DMS53 treated with DMSO at 0.1 percent for 48 hours (cell line): ENCODE results near the gene MFN2.
"Not testable (repeated sequence)": the region's sequence is repeated elsewhere in the genome, so short reads cannot be mapped to it uniquely, and the experiment has no call there.

Experiments used
- DNase-seq: peaks from one replicate; lab custom pipeline; 2025; ENCODE audit not compliant: unreplicated experiment; lab: John Stamatoyannopoulos, UW

The MFN2 gene

DNA sequence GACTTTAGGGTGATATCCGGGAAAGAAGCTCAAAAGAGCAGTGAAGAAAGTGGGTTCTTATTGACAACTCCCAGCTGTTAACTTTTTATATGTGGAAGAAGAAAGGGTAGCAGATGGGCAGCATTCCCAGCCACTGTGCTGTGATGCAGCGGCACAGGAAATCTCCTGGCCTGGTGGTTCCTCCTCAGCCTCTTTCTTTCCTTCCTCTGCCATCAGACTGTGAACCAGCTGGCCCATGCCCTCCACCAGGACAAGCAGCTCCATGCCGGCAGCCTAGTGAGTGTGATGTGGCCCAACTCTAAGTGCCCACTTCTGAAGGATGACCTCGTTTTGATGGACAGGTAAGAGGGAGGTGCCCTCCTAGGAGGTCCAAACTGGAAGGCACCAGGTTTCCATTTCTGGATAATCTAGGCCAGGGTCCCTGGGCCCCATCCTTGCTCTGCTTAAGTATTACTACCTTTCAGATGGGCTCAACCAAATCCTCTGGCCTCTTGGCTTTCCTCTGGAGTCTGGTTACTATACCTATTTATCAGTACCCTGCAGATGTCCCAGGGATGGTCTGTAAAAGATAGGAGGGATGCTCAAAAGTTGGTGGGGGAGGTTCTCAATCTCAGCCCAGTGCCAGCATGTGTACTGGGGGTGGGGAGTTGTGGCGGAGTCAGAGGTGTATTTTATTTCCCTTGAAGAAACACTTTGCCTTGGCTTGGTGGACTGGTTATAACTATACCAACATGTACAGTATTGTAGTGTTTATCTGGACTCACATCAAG is 17.0 kb downstream of the MFN2 start:
- DNase-seq = no peak

DNA sequence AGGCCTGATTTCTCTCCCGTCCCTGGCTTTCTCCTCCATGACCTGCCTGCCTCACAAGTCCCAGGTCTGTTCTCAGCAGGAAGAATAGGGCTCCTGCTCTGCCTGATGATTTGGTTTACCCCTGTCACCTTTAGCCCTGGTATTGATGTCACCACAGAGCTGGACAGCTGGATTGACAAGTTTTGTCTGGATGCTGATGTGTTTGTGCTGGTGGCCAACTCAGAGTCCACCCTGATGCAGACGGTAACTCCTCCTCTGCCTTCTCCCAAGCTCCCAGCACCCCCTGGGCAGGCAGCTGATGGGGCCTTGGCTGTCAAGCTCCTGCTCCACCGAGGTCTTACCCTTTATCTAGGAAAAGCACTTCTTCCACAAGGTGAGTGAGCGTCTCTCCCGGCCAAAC is 18.4 kb downstream of the MFN2 start:
- DNase-seq = no peak

DNA sequence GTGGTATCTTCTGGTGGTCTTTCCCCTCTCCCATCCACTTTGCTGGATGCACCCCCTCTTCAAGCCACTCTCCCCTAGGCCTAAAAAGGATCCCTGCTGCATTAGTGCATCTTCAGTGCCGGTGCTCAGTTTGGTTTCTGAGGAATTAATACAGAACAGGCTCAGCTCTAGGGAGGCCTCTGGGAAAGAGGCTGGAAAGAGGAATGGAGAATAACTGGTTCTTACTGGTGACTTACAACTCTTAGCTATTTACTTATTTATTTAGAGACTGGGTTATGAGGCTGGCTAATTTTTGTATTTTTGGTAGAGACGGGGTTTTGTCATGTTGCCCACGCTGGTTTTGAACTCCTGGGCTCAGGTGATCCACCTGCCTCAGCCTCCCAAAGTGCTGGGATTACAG is 19.0 kb downstream of the MFN2 start:
- no peak for DNase-seq

GRCh38 chr1:12001249-12001917 is 21.1 kb downstream of the MFN2 start:
- peak; percentile 42 for DNase-seq

GRCh38 chr1:12001996-12002493 is 21.8 kb downstream of the MFN2 start:
- DNase-seq = no peak

GRCh38 chr1:12003762-12004161 is 23.5 kb downstream of the MFN2 start:
- no peak for DNase-seq

- no peak for DNase-seq
Observed at GRCh38 chr1:12005488-12006166, 25.4 kb downstream of the MFN2 start.

DNA sequence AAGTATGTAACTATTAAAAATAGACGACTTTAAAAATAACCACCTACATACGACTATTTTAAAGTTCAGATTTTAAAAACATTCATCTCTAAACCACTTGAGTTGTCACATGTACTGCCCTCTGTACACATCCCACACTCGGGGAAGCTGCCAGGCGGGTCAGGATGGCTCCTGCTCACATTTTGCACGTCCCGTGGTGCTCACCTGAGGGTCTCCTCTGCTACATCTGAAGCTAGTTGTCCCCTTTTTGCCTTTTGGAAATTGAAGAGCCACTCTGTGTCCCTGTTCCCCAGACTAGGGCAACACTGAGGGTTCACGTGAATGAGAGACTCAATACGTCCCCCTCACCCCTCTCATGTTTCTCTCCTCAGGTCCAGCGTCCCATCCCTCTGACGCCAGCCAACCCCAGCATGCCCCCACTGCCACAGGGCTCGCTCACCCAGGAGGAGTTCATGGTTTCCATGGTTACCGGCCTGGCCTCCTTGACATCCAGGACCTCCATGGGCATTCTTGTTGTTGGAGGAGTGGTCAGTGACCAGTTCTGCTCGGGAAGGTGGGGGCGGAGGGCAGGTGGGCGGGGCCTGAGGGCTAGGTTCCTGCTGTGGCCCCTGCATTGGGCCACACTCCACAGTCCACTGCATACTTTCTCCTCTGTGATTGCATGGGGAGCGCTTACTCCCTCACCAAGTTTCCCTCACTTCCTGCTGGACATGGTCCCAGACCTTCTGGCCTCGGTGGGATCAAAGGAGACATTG is 26.1 kb downstream of the MFN2 start:
- DNase-seq = no peak

DNA sequence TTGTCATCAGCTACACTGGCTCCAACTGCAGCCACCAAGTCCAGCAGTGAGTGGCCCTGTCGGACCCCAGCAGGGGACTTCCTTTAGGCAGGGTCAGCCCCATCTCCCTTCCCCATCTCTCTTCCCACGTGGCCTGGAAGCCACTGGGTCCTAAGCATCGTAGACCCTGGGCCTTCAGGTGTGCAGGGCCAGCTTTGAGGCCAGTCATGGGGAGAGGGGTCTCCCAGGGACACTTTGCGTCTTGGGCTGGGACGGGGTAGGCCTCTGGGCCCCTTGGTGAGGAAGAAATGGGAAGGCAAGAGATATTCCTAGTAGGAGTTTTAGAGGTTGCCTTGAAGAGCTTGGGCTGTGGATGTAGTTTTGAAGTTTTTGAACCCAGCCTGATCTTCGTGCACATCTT is 27.0 kb downstream of the MFN2 start:
- no peak for DNase-seq

GRCh38 chr1:12008355-12008754 is 28.1 kb downstream of the MFN2 start:
- not testable (repeated sequence) for DNase-seq

DNA sequence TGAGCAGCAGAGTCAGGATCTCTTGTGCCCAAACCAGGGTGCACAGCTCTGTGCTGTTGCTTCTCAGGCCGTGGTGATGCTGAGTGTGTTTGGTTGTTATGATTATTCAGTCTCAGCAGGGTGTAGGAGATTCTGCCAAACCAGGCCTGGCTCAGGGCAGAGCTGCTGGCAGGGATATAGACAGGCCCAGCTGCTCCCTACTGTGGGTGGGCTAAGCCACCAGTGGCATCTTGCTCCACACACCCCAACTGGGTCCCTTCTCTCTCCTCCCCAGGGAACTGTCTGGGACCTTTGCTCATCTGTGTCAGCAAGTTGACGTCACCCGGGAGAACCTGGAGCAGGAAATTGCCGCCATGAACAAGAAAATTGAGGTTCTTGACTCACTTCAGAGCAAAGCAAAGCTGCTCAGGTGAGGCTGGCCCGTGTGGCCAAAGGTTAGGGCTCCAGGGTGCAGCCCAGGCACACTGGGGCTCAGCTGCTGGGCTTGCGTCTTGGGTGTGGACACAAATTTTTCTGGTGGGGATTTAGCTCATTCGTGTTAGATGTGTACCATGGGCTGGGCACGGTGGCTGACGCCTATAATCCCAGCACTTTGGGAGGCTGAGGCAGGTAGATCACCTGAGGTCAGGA is 29.2 kb downstream of the MFN2 start:
- no peak for DNase-seq

DNA sequence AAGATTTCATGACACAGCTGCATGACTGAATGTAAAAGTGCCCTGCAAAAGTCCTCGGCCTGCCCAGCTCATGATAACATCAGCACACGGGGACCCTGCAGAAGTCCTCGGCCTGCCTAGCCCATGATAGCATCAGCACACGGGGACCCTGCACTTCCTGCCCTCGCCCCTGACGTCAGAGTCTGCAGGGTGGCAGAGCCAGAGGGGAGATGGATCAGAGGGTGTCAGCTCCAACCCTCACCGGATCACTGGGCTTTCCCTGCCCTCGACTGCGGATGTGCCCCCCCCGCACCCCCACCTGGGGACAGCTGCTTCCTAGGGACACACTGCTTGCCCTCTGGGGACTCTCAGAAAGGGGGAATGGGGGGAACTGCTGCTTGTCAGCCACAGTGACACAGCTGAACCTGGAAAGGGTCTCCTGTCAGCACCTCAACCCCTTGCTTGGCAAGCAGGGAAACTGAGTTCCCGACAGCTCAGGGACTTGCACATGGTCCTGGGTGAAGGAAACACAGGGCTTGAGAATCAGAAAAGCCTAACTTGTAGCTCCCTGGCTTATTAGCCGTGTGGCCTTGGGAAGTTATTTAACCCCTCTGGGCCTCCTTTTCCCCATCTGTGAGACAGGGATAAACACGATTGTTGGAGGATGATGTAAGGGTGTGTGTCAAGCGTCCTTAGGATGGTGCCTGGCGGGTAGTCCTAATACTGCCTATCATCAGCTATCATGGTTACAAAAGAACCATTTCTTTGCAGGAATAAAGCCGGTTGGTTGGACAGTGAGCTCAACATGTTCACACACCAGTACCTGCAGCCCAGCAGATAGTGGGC is 30.7 kb downstream of the MFN2 start:
- no peak for DNase-seq

DNA sequence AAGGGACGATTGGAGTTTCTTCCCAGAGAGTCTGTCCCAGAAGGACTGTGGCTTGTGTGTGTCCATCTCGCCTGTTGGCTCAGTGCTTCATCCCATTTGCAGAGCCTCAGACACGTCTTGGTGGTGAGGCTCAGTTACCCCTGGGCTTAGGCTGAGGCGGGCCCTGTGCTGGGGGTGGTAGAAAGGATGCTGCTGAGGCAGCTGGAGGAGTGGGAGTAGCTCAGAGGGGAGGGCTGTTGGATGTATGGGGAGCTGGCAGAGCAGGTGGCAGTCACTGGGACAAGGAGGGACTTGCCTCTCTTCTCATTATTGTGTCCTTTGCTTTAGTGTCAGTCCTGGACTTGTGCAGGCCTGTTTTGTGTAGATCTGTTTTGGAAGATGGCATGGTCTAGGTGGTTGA is 31.8 kb downstream of the MFN2 start:
- no peak for DNase-seq

DNA sequence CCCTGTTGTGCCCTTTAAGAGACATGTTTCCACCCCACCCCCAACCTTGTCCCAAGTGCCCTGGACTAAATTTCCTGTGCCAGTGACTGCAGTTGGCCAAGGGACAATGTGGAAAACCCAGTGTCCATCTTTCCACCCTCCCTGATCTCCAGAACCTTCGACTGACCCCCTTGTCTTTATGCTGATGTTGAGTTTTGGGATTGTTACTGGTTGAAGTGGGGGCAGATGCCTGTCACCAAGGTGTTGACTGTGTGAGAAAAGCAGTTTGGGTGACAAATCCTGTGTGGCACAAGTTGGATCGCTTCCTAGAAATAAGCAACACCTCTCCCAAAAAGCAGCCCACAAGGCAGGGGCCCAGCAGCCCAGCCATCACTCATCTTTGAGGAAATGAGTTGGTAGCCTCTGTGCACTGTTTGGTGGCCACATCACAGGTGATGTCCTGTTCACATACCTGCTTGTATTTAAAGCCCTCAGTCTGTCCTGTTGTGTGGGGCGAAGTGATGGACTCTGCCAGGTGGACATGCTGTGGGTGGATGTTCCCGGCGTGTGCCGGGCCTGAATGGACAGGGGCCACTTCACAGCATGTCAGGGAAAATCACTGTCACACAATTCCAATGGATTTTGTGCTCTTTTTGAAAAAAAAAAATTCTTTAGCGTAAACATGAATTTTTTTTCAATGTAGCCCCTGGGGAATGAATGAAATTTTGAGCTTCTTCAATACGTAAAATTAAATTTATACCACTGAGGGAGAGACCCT is 32.5 kb downstream of the MFN2 start:
- DNase-seq = no peak

DNA sequence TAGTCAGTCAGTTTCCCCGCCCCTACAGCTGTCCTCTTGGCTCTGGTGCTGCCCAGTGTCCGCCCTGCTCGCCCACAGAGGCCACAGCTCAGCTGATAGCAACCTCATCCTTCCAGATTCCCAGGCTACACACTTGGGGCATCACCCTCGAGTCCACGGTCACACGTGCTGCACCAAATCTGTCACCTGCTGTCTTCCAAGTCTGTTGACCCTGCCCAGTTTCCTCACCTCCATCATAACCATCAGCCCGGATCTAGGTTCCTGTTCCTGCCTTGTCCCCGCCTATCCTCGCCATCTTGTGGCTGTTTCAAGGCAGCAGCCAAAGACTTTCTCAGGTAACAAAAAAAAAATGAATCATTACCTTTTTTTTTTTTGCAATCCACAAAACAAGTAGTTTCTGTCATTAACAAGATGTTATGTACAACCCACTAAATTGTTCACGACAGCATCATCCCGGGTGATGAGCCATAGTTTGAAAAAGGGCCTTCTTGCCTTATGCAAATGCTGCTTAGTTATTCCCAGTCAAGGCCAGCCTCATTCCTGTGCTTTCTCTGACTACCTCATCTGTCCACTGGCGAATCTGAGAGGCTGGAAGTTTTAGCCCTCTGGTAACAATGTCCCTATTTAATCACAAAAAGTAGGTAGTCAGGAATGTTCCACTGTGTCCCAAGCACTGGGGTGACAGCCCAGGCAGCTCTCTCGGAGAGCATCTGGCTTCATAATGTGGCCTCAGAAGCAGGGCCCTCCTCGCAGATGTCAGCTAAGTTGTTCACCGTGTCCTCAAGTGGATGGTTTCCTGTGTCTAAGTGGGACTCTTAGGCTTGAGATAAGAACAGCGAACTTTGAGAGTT is 34.1 kb downstream of the MFN2 start:
- DNase-seq = no peak

DNA sequence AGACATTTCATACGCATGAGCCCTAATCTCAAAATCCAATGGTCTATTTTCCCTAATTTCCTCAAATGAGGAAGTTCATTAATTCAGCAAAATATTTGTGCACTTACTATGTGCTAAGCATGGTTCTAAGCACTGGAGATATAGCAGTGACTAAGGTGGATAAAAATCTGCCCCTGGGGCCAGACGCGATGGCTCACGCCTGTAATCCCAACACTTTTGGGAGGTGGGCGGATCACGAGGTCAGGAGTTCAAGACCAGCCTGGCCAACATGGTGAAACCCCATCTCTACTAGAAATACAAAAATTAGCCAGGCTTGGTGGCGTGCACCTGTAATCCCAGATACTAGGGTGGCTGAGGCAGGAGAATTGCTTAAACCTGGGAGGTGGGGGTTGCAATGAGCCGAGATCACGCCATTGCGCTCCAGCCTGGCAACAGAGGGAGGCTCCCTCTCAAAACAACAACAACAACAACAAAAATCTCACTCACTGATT is 34.8 kb downstream of the MFN2 start:
- no peak for DNase-seq

DNA sequence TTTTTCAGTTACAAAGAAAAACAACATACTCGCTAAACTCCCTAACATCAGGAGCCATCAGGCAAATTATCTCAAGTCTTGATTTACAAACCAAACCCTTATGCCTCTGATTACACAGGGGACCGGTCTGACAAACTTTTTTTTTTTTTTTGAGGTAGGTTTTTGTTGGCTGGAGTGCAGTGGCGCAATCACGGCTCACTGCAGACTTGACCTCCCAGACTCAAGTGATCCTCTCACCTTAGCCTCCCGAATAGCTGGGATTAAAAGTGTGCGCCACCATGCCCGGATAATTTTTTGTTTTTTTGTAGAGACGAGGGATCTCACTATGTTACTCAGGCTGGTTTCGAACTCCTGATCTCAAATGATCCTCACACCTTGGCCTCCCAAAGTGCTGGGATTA is 35.3 kb downstream of the MFN2 start:
- DNase-seq = no peak

- DNase-seq = no peak
Observed at GRCh38 chr1:12016182-12016581, 35.9 kb downstream of the MFN2 start.
